Cardiac fibroblast (primary cell): Measurements from ENCODE around the gene GULP1.

Experiments
- DNase-seq, 2 donors: peaks; one replicate each; pipeline versions ENCODE4 v3.0.0 to v3.0.0-alpha.2; 2010; ENCODE audit warnings: low read depth in 2 of 2
- H3K4me3 ChIP-seq, 2 donors: replicated peaks in 1 of 2; 1 replicate in 1 of 2; 2 replicates in 1 of 2; pipeline ENCODE4 v1.5.1; 2011; ENCODE audit warnings: low read depth in 2 of 2, low read length in 2 of 2, mild to moderate bottlenecking in 2 of 2, moderate library complexity in 1 of 2
- TF ChIP-seq, protein P1 (sequence below): IDR thresholded peaks from one replicate; pipeline ENCODE4 v1.5.1; 2011; ENCODE audit warnings: low read depth, mild to moderate bottlenecking, low read length, inconsistent platforms

The GULP1 gene

DNA sequence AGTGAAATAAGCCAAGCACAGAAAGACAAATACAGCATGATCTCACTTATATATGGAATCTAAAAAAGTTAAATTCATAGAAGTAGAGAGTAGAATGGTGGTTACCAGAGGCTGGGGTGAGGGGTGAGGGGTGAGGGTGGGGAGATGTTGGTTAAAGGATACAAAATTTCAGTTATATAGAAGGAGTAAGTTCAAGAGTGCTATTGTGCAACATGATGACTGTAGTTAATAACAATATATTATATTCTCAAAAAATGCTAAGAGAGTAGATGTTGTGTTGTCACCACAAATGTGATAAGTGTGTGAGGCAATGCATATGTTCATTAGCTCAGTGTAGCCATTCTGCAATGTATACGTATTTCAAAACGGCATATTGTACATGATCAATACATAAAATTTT lies 26.4 kb upstream of the GULP1 start:
- TF ChIP-seq, protein P1, sequence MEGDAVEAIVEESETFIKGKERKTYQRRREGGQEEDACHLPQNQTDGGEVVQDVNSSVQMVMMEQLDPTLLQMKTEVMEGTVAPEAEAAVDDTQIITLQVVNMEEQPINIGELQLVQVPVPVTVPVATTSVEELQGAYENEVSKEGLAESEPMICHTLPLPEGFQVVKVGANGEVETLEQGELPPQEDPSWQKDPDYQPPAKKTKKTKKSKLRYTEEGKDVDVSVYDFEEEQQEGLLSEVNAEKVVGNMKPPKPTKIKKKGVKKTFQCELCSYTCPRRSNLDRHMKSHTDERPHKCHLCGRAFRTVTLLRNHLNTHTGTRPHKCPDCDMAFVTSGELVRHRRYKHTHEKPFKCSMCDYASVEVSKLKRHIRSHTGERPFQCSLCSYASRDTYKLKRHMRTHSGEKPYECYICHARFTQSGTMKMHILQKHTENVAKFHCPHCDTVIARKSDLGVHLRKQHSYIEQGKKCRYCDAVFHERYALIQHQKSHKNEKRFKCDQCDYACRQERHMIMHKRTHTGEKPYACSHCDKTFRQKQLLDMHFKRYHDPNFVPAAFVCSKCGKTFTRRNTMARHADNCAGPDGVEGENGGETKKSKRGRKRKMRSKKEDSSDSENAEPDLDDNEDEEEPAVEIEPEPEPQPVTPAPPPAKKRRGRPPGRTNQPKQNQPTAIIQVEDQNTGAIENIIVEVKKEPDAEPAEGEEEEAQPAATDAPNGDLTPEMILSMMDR = no peak
- no peak overlapping the region for H3K4me3 ChIP-seq
- DNase-seq = no peak

DNA sequence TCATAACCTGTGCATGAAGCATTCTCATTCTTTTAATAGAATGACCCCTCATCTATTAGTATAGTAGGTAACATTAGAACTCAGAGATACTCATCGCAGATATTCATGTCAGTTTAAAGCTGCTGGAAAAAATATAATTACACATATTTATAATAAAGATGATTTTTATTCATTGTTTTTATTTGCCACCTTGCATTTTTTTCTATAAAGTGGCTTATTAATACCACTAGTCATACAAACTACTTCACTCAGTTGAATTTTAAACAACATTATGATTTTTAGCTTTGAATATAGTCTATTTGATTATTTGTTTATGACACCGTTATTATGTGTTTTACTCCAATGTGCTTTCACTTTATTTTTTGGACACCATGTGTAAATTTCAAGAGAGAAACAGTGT lies 23.9 kb upstream of the GULP1 start:
- TF ChIP-seq, protein P1 = no peak
- H3K4me3 ChIP-seq = no peak overlapping the region
- DNase-seq = no peak

DNA sequence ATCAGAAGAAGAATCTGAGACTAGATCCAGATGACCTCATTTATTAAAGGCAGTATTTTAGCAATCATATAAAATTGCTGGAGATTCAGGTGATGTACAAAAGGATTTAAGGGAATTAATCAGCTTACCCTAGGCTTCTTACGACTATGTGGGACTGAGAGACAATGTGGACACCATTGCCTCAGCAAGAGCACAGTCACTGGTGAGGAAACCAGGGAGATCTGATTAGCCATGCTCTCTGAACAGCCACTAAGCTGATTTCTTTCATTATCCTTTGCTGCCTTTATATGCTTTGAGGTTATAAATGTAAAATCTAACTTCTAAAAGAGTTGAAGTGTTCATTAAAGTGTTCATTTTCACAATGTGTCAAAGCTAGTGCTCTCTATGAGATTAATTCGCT lies 22.7 kb upstream of the GULP1 start:
- DNase-seq = no peak
- TF ChIP-seq, protein P1 = no peak
- no peak overlapping the region for H3K4me3 ChIP-seq

DNA sequence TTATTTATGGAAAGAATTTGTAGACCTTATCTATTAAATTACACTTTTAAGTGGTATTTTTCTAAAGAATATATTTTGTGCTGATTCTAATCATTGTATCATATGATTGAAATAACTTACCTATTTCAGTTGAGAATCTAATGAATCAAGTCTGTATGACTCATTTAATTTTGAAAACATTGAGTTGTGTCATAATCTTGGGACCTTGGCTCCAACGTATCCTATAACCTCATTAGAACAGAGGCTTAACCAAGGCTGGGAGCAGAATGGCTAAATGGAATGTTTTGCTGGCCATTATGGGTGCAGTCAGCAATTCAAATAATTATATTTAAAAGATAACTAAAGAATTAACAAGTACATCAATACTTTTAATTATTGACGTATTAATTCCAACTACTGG lies 19.6 kb upstream of the GULP1 start:
- TF ChIP-seq, protein P1 = no peak
- no peak overlapping the region for H3K4me3 ChIP-seq
- DNase-seq = peak in 1 of 2 donors; percentile 35

DNA sequence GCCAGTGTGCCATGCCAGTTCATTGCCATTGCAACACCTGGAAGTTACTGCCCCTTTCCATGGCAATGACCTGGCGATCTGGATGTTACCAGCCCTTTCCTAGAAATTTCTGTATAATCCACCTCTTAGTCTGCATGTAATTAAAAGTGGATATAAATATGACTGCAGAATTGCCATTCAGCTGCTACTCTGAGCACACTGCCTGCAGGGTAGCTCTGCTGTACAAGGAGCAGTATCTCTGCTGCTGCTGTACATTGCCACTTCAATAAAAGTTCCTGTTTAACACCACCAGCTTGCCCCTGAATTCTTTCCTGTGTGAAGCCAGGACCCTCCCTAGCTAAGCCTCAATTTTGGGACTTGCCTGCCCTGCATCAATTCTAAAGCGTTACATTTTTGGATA lies 17.4 kb upstream of the GULP1 start:
- no peak overlapping the region for H3K4me3 ChIP-seq
- TF ChIP-seq, protein P1 = no peak

DNA sequence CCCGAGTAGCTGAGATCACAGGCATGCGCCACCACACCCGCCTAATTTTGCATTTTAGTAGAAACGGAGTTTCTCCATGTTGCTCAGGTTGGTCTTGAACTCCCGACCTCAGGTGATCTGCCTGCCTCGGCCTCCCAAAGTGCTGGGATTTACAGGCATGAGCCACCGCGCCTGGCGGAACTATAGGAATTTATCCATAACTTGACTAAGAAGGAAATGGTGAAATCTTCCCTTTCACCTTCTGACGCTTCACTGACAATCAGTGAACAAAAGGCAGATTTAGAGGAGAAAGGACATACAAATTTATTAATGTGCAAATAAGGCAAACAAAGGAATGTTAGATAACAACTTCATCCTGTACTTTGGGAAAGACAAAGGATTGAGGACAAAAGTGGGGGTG lies 15.4 kb upstream of the GULP1 start:
- TF ChIP-seq, protein P1 = no peak
- no peak for DNase-seq
- H3K4me3 ChIP-seq = no peak overlapping the region

More for the DNA sequence above, 17.4 kb upstream of the GULP1 start:
- no peak for DNase-seq

DNA sequence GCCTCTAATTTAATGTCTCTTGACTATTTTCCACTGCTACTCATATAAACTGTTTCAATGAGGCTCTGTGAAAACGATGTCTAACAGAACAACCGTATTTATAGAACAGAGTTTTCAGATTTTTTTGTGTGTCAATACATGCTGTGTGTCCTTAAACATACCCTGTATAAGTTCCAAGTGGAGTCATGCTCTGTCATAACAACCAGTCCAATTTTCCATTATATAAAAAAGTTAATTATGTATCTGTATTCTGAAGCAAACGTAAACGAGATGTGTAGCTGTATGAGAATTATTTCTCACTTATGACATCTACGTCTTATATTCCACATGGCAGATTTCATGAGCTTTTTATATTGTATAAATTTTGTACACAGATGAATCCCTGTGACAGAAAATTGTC lies 13.9 kb upstream of the GULP1 start:
- H3K4me3 ChIP-seq = no peak overlapping the region
- no peak for DNase-seq
- TF ChIP-seq, protein P1 = no peak
